Activated CD4-positive, alpha-beta T cell treated with anti-CD3 and anti-CD28 coated beads, Interleukin-2, Interleukin-4, amounts not matched to agents 100 ng/mL and 50 ng/mL, durations not matched to agents 16 hours and 8 hours (primary cell): ENCODE data around the gene ASTN2.
"Not testable (repeated sequence)": the region's sequence is repeated elsewhere in the genome, so short reads cannot be mapped to it uniquely, and the experiment has no call there.

ENCODE experiments used
- DNase-seq: peaks from one replicate; pipeline ENCODE4 v3.0.0-alpha.2; 2020; ENCODE audit warnings: low spot score

The ASTN2 gene

GRCh38 chr9:117074342-117074662 lies 340.6 kb downstream of the ASTN2 start:
- no peak for DNase-seq

- no peak for DNase-seq
Observed at GRCh38 chr9:117073539-117074341, 341.1 kb downstream of the ASTN2 start.

DNA sequence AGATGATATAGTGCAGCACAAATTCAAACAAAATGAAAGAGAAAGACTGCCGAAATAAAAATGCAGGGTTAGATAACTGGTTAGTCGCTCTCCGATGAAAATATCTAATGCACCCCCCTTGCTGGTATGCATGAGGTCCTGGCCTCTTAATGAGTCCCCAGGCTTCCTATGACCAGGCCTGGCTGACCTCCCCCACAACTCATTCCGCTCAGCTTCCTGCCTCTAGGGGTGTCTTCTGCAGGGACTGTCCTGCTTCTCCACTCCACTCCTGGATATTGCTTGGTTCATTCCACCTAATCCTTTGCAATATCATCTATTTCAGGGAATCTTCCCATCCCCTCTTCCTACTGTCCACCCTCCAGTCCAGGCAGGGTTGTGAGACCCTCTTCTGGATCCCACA lies 341.8 kb downstream of the ASTN2 start:
- DNase-seq = no peak

GRCh38 chr9:117072216-117072615 lies 342.6 kb downstream of the ASTN2 start:
- no peak for DNase-seq

DNA sequence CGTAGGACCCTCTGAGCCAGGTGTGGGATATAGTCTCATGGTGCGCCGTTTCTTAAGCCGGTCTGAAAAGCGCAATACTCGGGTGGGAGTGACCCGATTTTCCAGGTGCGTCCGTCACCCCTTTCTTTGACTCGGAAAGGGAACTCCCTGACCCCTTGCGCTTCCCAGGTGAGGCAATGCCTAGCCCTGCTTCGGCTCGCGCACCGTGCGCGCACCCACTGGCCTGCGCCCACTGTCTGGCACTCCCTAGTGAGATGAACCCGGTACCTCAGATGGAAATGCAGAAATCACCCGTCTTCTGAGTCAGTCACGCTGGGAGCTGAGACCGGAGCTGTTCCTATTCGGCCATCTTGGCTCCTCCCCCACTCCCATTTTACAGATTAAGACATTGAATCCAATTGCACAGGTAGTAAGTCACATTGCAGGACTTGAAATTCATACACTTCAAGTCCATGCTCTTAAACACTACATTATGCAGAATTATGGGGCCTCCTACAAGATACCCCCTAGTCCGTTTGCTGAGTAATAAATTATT lies 343.1 kb downstream of the ASTN2 start:
- not testable (repeated sequence) for DNase-seq

DNA sequence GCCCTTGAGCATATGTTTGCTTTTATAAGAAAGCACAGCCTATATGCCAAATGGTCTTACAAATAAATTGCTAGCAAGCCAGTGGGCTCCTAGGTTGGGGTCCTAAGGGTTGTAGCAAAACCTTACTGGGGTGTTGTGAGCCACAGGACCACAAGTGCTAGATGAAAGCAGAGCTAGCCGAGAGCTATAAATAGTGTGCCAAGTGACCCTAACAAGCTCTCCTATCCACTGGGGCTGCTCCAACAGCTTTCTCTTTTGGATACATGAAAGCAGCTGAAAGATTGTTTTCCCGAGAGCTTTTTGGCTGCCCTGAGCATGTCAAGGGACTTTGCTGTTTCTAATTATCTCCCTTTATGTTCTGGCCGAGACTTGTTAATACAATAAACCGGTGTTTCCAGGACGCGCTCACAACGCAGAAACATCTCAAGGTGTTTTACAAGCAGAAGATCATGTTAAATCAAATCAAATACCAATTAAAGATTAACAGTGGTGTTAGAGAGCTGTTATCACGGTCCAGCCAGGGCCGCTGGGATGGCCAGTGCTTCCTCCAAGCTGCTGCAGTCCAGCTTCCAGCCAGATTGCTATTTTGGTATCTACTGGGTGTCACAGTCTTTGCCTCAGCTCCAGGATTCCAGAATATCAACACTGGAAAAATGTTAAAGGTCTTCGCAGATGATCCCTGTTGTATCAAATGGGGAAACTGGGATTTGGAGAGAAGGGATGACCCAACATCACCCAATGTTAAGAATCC lies 351.0 kb downstream of the ASTN2 start:
- DNase-seq = no peak

DNA sequence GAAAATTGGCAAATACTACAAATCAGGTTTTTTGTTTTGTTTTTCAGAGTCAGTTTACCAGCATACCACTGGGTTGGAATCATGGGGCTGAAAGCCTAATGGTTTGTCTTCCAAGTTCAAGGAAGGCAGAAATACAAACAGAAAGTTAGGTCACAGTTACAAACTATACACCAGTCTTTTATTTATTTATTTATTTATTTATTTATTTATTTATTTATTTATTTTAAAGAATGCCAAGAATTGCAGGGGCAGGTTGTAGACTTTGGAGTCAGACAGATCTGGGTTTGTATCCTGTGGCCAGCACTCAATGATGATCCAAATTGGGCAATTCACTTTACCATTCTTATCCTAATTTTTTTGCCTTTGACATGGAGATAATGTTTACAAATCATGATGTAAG lies 353.9 kb downstream of the ASTN2 start:
- no peak for DNase-seq

DNA sequence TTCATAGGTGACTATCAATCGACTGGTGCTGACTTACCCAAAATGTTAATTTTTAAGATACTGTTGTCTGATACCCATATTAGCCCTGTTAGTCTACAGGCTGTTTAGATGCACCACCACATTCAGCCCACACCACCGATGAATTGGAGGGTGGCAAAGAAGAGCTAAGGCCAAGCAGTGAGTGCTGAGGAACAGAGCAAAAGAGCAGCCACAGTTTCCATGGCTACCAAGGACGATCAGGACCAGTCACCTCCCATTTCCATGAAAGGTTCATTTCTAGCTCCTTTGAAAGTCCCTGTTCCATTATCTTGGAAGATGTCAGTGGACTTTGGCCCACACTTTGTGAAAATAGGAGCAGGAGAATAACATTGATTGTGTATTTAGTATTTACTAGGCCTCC lies 364.9 kb downstream of the ASTN2 start:
- DNase-seq = no peak

DNA sequence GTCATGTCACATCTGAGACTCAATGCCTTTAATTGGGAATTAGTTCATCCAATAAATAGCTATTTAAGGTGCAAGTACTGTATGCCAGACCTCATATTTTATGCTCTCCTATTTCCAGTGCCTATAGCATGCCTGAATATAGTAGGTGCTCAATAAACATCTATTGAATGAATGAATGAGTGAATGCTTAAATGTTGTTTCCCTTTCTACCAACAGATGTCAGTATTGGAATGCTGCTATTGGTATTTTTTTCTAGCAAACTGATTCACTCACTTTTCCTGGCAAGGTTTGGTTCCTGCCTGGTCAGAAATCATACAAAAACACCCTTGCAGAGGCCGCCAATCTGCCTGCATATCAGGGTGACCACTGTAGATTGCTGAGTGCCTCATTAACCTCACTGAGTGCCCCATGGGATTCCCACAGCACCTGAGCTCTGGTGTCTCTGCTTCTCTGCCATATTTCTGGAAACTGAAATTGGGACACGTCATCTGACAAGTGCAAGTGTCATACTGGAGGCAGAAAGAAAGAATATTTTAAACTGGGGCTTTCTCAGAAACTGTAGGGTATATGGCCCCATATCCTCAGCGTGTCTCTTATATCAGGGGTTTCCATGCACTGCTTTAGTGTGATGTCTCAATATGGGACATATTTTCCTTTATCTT lies 368.1 kb downstream of the ASTN2 start:
- DNase-seq = no peak

DNA sequence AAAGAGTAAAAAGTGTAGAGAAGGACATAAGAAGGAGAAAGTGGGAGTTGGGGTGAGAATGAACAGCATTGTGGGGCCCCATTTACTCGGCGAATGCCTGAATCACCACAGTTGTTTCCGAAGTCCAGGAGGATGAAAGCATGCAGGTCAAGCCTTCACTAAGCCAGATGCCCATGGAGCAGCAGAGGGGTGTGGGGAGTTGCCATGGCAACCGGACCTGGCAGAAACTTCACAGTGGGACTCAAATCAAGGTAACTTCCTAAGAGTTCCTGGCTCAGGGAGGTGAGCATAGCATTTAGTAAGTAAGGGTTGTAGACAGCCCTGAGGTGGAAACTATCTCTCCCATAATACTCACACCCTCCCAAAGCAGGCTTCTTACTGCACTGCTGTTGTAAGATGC lies 370.6 kb downstream of the ASTN2 start:
- no peak for DNase-seq

DNA sequence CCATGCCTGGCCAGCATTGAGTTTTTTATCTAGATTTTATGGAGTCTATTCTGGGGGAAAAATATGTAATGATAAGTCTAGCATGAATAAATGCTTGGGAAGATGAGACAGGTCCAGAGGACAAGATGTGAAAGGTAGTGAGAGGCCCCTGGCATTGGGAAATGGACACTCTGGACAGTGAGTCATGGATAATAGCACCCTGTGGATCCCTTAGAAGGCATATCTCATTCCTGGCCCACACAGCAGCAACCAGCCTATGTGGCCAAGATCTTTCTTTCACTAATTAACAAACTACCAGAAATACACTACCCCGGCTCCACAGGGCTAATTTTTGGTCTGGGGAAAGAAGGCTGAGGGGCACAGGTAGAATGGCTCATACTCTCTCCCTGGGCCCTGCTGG lies 371.7 kb downstream of the ASTN2 start:
- no peak for DNase-seq

DNA sequence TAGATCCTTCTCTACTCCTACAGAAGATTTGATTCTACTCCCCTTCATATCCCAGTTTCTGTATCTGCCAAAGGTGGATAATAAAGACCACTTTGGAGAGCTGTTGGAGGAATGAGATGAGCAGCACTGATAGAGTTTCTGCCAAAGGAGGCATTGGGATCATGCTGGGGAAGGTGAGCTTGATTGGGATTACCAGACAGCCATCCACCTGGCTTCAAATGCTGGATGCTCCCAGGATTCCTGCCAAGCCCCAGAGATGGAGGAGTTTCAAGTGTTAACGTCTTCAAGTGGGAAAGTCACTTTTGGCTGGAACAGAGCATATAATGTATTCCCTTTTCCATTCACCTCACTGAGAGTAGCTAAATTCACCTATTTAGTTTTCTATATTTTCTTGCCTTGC lies 379.3 kb downstream of the ASTN2 start:
- no peak for DNase-seq

GRCh38 chr9:117034866-117035265 lies 380.0 kb downstream of the ASTN2 start:
- DNase-seq = no peak

DNA sequence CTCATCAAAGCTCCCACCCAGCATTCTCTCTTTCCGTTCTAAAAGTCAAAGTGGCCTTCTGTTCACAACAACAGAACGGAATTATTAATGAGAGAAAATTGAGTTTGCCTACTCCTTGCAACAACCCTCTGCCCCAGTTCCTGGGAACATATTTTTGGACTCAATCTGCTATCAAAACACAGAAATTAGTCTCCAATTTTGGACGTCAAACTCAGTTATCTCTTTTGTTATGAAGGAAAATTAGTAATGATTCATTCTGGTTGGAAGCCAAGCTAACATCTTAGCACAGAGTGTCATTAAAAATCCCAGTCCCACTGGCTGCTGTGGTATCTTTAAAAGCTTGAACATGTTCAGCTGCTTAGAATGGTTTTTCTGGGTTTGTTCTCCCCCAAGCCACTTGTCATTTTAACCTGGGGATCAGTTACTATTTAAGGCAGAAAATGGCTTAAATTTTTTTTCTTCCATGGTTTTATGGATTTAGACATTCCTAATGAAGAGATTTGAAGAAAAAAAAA lies 384.5 kb downstream of the ASTN2 start:
- DNase-seq = no peak

DNA sequence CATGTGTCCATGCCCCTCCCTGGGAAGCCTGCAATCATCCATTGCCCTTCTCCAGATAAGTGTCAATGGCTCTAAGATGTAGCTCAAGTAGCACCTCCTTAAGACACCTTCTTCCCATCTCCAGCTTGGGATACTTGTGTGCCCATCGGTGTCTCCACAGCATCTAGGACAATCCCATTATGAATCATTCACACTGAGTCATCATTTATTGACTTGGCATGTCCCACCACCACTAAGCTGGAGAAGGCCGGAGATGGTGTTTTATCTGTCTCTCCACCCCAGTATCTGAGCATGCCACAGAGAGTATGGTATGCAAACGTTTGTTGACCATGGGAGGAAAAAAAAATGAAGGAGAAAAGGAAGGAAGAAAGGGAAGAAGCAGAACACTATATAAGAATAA lies 385.5 kb downstream of the ASTN2 start:
- no peak for DNase-seq

DNA sequence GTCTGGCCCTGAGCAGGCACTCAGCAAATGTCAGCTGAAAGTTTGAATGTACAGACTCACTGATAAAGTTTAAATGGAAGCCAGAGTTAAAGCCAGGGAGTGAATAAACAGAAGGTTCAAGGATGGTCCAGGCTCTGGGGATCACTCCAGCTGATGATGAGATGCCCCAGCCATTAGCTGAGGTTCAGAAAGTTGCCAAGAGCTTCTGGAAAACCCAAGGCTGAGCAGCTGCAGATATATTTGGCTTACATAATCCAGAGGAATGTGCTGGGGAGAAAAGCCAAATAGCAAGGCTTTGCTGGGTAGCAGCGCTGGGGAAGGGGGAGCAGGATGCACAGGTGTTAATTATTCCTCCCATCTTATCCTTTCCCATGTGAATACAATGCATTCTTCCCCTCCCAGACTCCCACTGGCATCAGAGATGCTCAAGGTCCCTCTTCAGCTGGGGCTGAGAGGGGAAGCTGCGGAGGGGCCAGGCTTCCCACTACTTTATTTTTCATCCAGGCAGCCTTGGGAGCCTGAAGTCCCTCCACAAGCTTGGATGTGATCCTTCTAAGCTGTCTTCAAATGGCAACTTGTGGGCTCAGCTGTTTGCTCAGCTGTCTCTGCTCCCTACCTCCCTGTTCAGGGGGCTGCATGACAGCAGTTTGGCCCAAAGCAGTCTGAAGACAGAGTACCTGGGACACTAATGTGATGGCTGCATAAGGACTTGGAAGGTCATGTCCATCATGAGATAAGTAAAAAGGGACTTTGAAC lies 386.6 kb downstream of the ASTN2 start:
- DNase-seq = no peak

- DNase-seq = no peak
Observed at GRCh38 chr9:117021906-117022305, 393.0 kb downstream of the ASTN2 start.

- no peak for DNase-seq
Observed at GRCh38 chr9:117018966-117019617, 395.8 kb downstream of the ASTN2 start.

- DNase-seq = no peak
Observed at GRCh38 chr9:117017414-117017985, 397.4 kb downstream of the ASTN2 start.

- no peak for DNase-seq
Observed at GRCh38 chr9:117014061-117014460, 400.8 kb downstream of the ASTN2 start.

- no peak for DNase-seq
Observed at GRCh38 chr9:117013440-117013995, 401.3 kb downstream of the ASTN2 start.
